ENCODE data around the gene FRMD6. TPM values are rescaled to one million over a fixed set of nuclear protein-coding genes. Genes with fewer than 3 reads are reported as not detected.

The FRMD6 gene
- total RNA-seq, 1 donor from 2014 or later: 24.4 TPM

DNA sequence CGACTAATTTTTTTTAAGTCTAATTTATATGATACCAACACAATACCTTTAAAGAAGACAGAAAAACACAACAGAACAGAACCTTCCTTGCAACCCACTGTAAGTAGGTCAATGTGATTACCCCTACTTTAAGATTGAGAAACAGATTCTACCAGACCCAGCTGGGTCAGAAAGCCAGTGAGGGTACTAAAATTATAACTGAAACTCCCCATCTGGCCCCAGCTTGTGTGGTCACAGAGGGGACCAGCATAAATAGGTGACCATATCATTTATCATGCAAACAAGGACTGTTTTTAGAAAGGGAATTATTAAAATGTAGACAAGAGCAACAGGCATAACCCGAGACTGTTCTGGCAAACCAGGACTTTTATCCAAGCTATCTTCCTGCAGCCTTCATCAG lies 30.1 kb upstream of the FRMD6 start:
- Histone ChIP-seq H3K36me3 (no peaks in the 10 kb centered on the region), H3K9ac (no peak overlapping the region), H3K4me1 (no peaks in the 10 kb centered on the region), H3K4me3 (no peak overlapping the region), H4K20me1 (ENCODE audit: low read depth) (no peaks in the 10 kb centered on the region), H3K27ac (no peak overlapping the region), H3K27me3 (no peaks in the 10 kb centered on the region), H3K79me2 (ENCODE audit: low read depth) (no peaks in the 10 kb centered on the region), H3K9me3 (ENCODE audit: low read depth) (no peaks in the 10 kb centered on the region), H2AFZ (replicated peaks) (no peak overlapping the region), H3F3A (ENCODE audit: low read depth) (no peaks in the 10 kb centered on the region), H3K4me2 (no peak overlapping the region)
- H3K4me3 Mint-ChIP-seq: no peak overlapping the region
- no peaks in the 10 kb centered on the region for H3K36me3 Mint-ChIP-seq
- no peaks in the 10 kb centered on the region for H3K9me3 Mint-ChIP-seq
- no peak overlapping the region for H3K27ac Mint-ChIP-seq
- peaks cover 4% of the 10 kb centered on the region for H3K4me1 Mint-ChIP-seq
- TF ChIP-seq EZH2 (IDR thresholded peaks at IDR 0.05): no peak
- TF ChIP-seq, protein P1, sequence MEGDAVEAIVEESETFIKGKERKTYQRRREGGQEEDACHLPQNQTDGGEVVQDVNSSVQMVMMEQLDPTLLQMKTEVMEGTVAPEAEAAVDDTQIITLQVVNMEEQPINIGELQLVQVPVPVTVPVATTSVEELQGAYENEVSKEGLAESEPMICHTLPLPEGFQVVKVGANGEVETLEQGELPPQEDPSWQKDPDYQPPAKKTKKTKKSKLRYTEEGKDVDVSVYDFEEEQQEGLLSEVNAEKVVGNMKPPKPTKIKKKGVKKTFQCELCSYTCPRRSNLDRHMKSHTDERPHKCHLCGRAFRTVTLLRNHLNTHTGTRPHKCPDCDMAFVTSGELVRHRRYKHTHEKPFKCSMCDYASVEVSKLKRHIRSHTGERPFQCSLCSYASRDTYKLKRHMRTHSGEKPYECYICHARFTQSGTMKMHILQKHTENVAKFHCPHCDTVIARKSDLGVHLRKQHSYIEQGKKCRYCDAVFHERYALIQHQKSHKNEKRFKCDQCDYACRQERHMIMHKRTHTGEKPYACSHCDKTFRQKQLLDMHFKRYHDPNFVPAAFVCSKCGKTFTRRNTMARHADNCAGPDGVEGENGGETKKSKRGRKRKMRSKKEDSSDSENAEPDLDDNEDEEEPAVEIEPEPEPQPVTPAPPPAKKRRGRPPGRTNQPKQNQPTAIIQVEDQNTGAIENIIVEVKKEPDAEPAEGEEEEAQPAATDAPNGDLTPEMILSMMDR (IDR thresholded peaks at IDR 0.05): no peak
- no peak for TF ChIP-seq EZH2phosphoT487 (IDR thresholded peaks at IDR 0.05)
- H3K27me3 Mint-ChIP-seq (ENCODE audit: insufficient read depth, low read depth): no peaks in the 10 kb centered on the region
- no peak for DNase-seq (ENCODE audit: low spot score)

GRCh38 chr14:51622376-51622775 lies 29.3 kb upstream of the FRMD6 start:
- no peaks in the 10 kb centered on the region for H3K36me3 ChIP-seq
- no peaks in the 10 kb centered on the region for H3K36me3 Mint-ChIP-seq
- no peak overlapping the region for H3K4me2 ChIP-seq
- no peaks in the 10 kb centered on the region for H4K20me1 ChIP-seq (ENCODE audit: low read depth)
- H3K27me3 Mint-ChIP-seq (ENCODE audit: insufficient read depth, low read depth): no peaks in the 10 kb centered on the region
- H3K4me3 ChIP-seq: no peak overlapping the region
- DNase-seq (ENCODE audit: low spot score): no peak
- H3K4me3 Mint-ChIP-seq: no peak overlapping the region
- no peaks in the 10 kb centered on the region for H3K4me1 Mint-ChIP-seq
- H3K9me3 ChIP-seq (ENCODE audit: low read depth): no peaks in the 10 kb centered on the region
- no peaks in the 10 kb centered on the region for H3K27me3 ChIP-seq
- no peaks in the 10 kb centered on the region for H3K9me3 Mint-ChIP-seq
- no peaks in the 10 kb centered on the region for H3K4me1 ChIP-seq
- no peak overlapping the region for H2AFZ ChIP-seq (replicated peaks)
- TF ChIP-seq EZH2phosphoT487 (IDR thresholded peaks at IDR 0.05) (no peak), EZH2 (IDR thresholded peaks at IDR 0.05) (no peak)
- TF ChIP-seq, protein P1 (IDR thresholded peaks at IDR 0.05): no peak
- H3K9ac ChIP-seq: no peak overlapping the region
- no peak overlapping the region for H3K27ac Mint-ChIP-seq
- H3K79me2 ChIP-seq (ENCODE audit: low read depth): no peaks in the 10 kb centered on the region
- no peak overlapping the region for H3K27ac ChIP-seq
- no peaks in the 10 kb centered on the region for H3F3A ChIP-seq (ENCODE audit: low read depth)

GRCh38 chr14:51624955-51625569 lies 26.6 kb upstream of the FRMD6 start:
- DNase-seq (ENCODE audit: low spot score): no peak
- Histone ChIP-seq H3K4me2 (no peak overlapping the region), H3K4me3 (no peak overlapping the region), H3K9ac (no peak overlapping the region), H4K20me1 (ENCODE audit: low read depth) (no peaks in the 10 kb centered on the region), H3K36me3 (no peaks in the 10 kb centered on the region), H3K27ac (no peak overlapping the region), H3K4me1 (no peaks in the 10 kb centered on the region), H3K9me3 (ENCODE audit: low read depth) (no peaks in the 10 kb centered on the region), H3K27me3 (no peaks in the 10 kb centered on the region), H3F3A (ENCODE audit: low read depth) (no peaks in the 10 kb centered on the region), H2AFZ (replicated peaks) (no peak overlapping the region), H3K79me2 (ENCODE audit: low read depth) (no peaks in the 10 kb centered on the region)
- no peaks in the 10 kb centered on the region for H3K4me1 Mint-ChIP-seq
- no peaks in the 10 kb centered on the region for H3K27me3 Mint-ChIP-seq (ENCODE audit: insufficient read depth, low read depth)
- no peaks in the 10 kb centered on the region for H3K36me3 Mint-ChIP-seq
- H3K27ac Mint-ChIP-seq: no peak overlapping the region
- no peaks in the 10 kb centered on the region for H3K9me3 Mint-ChIP-seq
- H3K4me3 Mint-ChIP-seq: no peak overlapping the region
- TF ChIP-seq, protein P1 (IDR thresholded peaks at IDR 0.05): no peak
- TF ChIP-seq EZH2phosphoT487 (IDR thresholded peaks at IDR 0.05): no peak
- TF ChIP-seq EZH2 (IDR thresholded peaks at IDR 0.05): no peak

Data from neural progenitor cell (in vitro differentiated cells).